ENCODE measurements around the gene LCN10.

DNA sequence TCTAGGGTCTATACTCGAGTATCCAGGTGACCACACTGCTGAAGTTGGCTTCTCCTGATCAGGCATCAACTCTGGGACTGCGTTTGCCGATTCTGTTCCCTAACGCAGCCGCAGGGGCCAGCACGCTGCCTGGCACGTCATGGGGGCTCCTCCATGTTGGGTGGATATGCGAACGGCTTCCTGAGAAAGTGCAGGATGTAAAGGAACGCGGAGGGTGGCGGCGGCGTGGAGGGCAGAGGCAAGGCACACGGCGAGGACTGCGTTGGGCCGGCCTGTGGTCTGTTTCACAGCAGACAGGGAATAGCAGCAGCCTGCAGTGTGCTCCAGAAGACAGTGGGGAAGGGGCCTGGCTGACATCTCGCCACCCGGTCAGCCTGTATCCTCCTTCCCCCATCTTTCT lies 3.8 kb downstream of the LCN10 start:
- TF ChIP-seq, protein P1, sequence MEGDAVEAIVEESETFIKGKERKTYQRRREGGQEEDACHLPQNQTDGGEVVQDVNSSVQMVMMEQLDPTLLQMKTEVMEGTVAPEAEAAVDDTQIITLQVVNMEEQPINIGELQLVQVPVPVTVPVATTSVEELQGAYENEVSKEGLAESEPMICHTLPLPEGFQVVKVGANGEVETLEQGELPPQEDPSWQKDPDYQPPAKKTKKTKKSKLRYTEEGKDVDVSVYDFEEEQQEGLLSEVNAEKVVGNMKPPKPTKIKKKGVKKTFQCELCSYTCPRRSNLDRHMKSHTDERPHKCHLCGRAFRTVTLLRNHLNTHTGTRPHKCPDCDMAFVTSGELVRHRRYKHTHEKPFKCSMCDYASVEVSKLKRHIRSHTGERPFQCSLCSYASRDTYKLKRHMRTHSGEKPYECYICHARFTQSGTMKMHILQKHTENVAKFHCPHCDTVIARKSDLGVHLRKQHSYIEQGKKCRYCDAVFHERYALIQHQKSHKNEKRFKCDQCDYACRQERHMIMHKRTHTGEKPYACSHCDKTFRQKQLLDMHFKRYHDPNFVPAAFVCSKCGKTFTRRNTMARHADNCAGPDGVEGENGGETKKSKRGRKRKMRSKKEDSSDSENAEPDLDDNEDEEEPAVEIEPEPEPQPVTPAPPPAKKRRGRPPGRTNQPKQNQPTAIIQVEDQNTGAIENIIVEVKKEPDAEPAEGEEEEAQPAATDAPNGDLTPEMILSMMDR (IDR thresholded peaks at IDR 0.05; ENCODE audit: extremely low read depth in 1 of 2, insufficient read depth in 1 of 2, low read depth in 1 of 2, low read length in 2 of 2), result no peak
- TF ChIP-seq EZH2 (IDR thresholded peaks at IDR 0.05; ENCODE audit: borderline replicate concordance, low read depth, low read length, severe bottlenecking) (no peak), POLR2A (IDR thresholded peaks at IDR 0.05; ENCODE audit: low read depth, low read length) (no peak), JUN (IDR thresholded peaks at IDR 0.05; ENCODE audit: borderline replicate concordance, insufficient read depth, insufficient read length, low read depth) (no peak), FOS (IDR thresholded peaks at IDR 0.05; ENCODE audit: borderline replicate concordance, insufficient read depth, low read length) (no peak), MAX (IDR thresholded peaks at IDR 0.05; ENCODE audit: insufficient read depth, insufficient read length) (no peak)
